Thyroid gland (tissue), 4 donors: Measurements from ENCODE around the gene IL27RA. TPM values are rescaled to one million over a fixed set of nuclear protein-coding genes. Genes with fewer than 3 reads are reported as not detected.

Experiments
- DNase-seq, 2 donors: peaks; one replicate each; pipeline ENCODE4 v3.0.0-alpha.2; 2019
- H3K27ac ChIP-seq, 3 donors: fragments of 200-600 bp; sonication (generic); 1 replicate in 2 of 3; 2 replicates in 1 of 3; pipeline ENCODE4 v1.5.1; 2016 to 2019; ENCODE audit warnings: mild to moderate bottlenecking in 1 of 3, moderate library complexity in 1 of 3
- H3K27me3 ChIP-seq: fragments of 200-600 bp; sonication (generic); one replicate; pipeline ENCODE4 v1.5.1; 2019
- H3K36me3 ChIP-seq, 2 donors: fragments of 200-600 bp; sonication (generic); one replicate each; pipeline ENCODE4 v1.5.1; 2016 to 2019
- H3K4me1 ChIP-seq, 2 donors: fragments of 200-600 bp; sonication (generic); one replicate each; pipeline ENCODE4 v1.5.1; 2017 to 2019
- H3K4me3 ChIP-seq, 3 donors: fragments of 200-600 bp; sonication (generic); replicated peaks in 1 of 3; 1 replicate in 2 of 3; 2 replicates in 1 of 3; pipeline ENCODE4 v1.5.1; 2016; ENCODE audit warnings: mild to moderate bottlenecking in 1 of 3
- H3K9me3 ChIP-seq: fragments of 200-600 bp; sonication (generic); one replicate; pipeline ENCODE4 v1.5.1; 2017
- CTCF ChIP-seq, 6 experiments: fragments of 200-600 bp in 3 of 6; fragments of 450-650 bp in 3 of 6; sonication (generic) in 3 of 6; IDR thresholded peaks; one replicate each; pipeline ENCODE4 v1.5.1; 2016 to 2019; ENCODE audit warnings: antibody characterized with exemption in 6 of 6, mild to moderate bottlenecking in 2 of 6, inconsistent platforms in 1 of 6, moderate library complexity in 1 of 6
- POLR2A ChIP-seq, 2 donors: fragments of 450-650 bp; IDR thresholded peaks; one replicate each; pipeline ENCODE4 v1.6.1; 2017; ENCODE audit warnings: antibody characterized with exemption in 2 of 2, mild to moderate bottlenecking in 2 of 2, moderate library complexity in 1 of 2
- WGBS, 2 donors: methylation state at CpG; one replicate each; pipeline ENCODE4 v1.1.5; 2017; 5-methylcytosine and 5-hydroxymethylcytosine counted together
- intact Hi-C: fragments of 100-400 bp; cut with DNase I; formaldehyde crosslinking; loops from one replicate; pipeline ENCODE4 v1.15.1; 2023
- total RNA-seq, 4 donors: library from RNA; depleted of rRNA; stranded (reverse); fragments of >200 nt; gene quantifications; one replicate each; pipeline ENCODE4 v1.2.3, GENCODE V29; 2016

The IL27RA gene
- total RNA-seq, 4 donors from 2014 or later = 1.9 to 4.9 (median 3.4) TPM

DNA sequence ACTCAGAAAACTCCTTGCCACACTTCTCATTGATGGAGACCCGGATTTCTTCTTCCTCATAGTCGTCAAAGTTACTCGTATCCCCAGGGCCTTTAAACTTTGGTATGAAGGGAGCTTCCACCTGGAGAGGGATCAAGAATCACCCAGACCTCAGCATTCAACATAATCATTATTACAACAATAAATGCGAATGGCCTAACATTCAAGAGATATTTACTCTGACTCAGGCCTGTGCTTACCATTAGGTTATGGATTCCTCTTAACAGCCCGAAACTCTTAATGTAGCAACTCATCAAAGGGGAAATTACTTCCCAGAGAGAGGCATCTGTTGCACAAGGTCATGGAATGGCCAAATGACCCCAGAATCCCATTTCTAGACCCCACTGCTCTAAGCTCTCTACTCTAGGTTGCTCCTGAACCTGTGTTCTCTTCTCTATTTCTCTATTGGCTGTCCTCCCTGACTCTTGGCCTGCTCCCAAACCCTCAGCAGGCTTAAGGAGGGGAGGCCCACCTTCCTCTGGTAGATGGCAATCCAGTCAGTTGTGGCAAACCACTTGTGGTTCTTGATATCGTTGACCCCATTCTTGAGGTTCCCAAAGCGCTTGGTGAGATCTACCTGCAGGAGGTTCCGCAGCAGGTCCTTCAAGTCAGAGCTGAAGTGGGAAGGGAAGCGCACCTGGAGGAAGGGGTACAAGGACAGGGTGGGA lies 61.7 kb downstream of the IL27RA start:
- H3K27ac ChIP-seq = no peak overlapping the region

GRCh38 chr19:14094854-14095253 lies 63.3 kb downstream of the IL27RA start:
- intact Hi-C loops = no loop called here
- no peaks in the 10 kb centered on the region for H3K27me3 ChIP-seq
- no peaks in the 10 kb centered on the region for H3K9me3 ChIP-seq
- no peak for TF ChIP-seq CTCF (IDR thresholded peaks at IDR 0.05)
- no peak for TF ChIP-seq POLR2A (IDR thresholded peaks at IDR 0.05)
- 93 to 96% methylated on average over 7 of the region's 7 CpGs for WGBS, 2 donors
- DNase-seq = no peak
- no peak overlapping the region for H3K4me3 ChIP-seq
- H3K36me3 ChIP-seq = peaks cover 8 to 10% of the 10 kb centered on the region in 2 donors
- no peak overlapping the region for H3K27ac ChIP-seq
- H3K4me1 ChIP-seq = peaks cover 0 to 5% of the 10 kb centered on the region in 2 donors

More for the DNA sequence above, 61.7 kb downstream of the IL27RA start:
- no peak overlapping the region for H3K4me3 ChIP-seq
- intact Hi-C loops = no loop called here
- peaks cover 0 to 17% of the 10 kb centered on the region in 2 donors for H3K4me1 ChIP-seq
- no peaks in the 10 kb centered on the region for H3K27me3 ChIP-seq
- DNase-seq = no peak
- H3K36me3 ChIP-seq = peaks cover 8 to 10% of the 10 kb centered on the region in 2 donors
- H3K9me3 ChIP-seq = no peaks in the 10 kb centered on the region
- 94% methylated on average over 9 of the region's 9 CpGs for WGBS, 2 donors
- TF ChIP-seq POLR2A (IDR thresholded peaks at IDR 0.05) = no peak
- TF ChIP-seq CTCF (IDR thresholded peaks at IDR 0.05) = no peak

DNA sequence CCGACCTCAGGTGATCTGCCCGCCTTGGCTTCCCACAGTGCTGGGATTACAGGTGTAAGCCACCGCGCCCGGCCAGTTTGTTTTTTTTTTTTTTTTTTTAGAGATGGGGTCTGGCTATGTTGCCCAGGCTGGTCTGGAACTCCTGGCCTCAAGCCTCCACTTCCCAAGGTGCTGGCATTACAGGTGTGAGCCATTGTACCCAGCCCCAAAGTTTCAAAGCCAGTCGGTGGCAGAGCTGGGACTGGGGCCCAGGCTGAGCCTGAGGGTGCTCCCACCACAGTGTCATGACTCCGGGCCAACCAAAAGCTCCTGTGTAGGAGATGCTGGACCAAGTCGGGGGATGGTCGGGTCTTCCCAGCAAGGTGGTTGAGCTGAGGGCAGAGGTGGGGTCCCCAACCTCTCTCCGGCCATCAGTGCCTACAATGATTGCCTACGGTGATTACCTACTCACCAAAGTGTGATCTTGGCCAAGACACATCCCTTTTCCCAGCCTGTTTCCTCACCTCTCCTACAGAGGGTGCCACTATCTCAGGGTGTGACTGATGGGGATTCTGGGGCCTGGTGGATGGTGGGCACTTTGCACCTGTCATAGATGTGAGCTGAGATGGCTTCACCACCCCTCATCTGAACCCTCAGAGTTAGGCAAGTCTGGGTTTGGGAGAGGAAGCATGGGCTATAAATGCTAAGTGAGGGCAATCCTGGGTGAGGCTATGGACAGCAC lies 64.9 kb downstream of the IL27RA start:
- DNase-seq = no peak
- Histone ChIP-seq H3K4me1 (peaks cover 0 to 5% of the 10 kb centered on the region in 2 donors), H3K4me3 (no peak overlapping the region), H3K9me3 (no peaks in the 10 kb centered on the region), H3K27me3 (no peaks in the 10 kb centered on the region), H3K27ac (no peak overlapping the region), H3K36me3 (peaks cover 18 to 20% of the 10 kb centered on the region in 2 donors)
- intact Hi-C loops = no loop called here
- WGBS, 2 donors = 96 to 98% methylated on average over 10 to 11 of the region's 11 CpGs
- no peak for TF ChIP-seq POLR2A (IDR thresholded peaks at IDR 0.05)
- TF ChIP-seq CTCF (IDR thresholded peaks at IDR 0.05) = no peak

DNA sequence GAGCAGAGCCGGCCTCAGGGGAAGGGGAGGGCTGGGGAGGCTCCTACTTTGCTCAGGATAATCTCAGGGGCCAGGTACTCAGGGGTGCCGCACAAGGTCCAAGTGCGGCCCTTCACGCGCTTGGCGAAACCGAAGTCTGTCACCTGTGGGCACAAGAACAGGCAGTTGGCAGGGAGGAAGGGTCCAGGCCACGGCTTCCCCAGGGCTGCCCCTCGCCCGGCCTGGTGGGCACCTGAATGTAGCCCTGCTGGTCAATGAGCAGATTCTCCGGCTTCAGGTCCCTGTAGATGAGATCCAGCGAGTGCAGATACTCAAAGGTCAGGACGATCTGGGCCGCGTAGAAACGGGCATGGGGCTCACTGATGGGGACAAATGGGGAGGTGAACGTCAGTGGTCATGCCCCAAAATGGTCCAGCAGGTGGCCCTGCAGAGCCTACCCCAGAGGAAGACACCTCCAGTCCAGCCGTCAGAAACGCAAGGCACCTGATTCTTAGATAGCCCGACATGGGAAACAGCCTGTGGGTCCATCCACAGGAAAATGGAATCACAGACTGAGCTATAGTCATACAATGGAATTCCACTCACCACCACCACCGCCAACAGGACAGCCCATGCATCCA lies 66.1 kb downstream of the IL27RA start:
- Histone ChIP-seq H3K27me3 (no peaks in the 10 kb centered on the region), H3K36me3 (peaks cover 28 to 32% of the 10 kb centered on the region in 2 donors), H3K4me3 (no peak overlapping the region), H3K4me1 (no peaks in the 10 kb centered on the region), H3K27ac (no peak overlapping the region), H3K9me3 (no peaks in the 10 kb centered on the region)
- TF ChIP-seq POLR2A (IDR thresholded peaks at IDR 0.05) (no peak), CTCF (IDR thresholded peaks at IDR 0.05) (no peak)
- intact Hi-C loops = no loop called here
- WGBS, 2 donors = 78 to 87% methylated on average over 18 to 19 of the region's 21 CpGs
- no peak for DNase-seq
